Endothelial cell of umbilical vein (primary cell): ENCODE measurements around the gene C12orf42. TPM values are rescaled to one million over a fixed set of nuclear protein-coding genes. Genes with fewer than 3 reads are reported as not detected.

Experiments used
- Bru-seq: library from RNA; stranded (reverse); fragments of 400-500 nt; gene quantifications from one replicate; lab custom pipeline; 2021; lab: Mats Ljungman, UMichigan
- BruChase-seq, 2 experiments: library from RNA; stranded (reverse); fragments of 400-500 nt; gene quantifications; one replicate each; lab custom pipeline; 2021; lab: Mats Ljungman, UMichigan
- BruUV-seq: library from RNA; stranded (reverse); fragments of 400-500 nt; replicated peaks from 2 replicates; lab custom pipeline; 2021; lab: Mats Ljungman, UMichigan
- CTCF ChIA-PET: fragments of 300-600, 350-600 bp; sonication (Branson Sonifier 250); formaldehyde crosslinking; loops from one replicate; lab custom pipeline; 2021; ENCODE audit warnings: antibody characterized with exemption, inconsistent platforms; lab: Charles Lee
- POLR2A ChIA-PET: fragments of 300-600, 350-600 bp; sonication (Branson Sonifier 250); formaldehyde crosslinking; loops from one replicate; lab custom pipeline; 2021; ENCODE audit warnings: antibody characterized with exemption, inconsistent platforms; lab: Charles Lee
- DNase-seq: peaks from one replicate; pipeline ENCODE4 v3.0.0-alpha.2; 2011; ENCODE audit warnings: low read depth, low spot score
- FAIRE-seq: peaks from 2 replicates; lab custom pipeline; 2011; peaks lifted over from hg19 to GRCh38; lab: Jason Lieb, UNC
- H2AFZ ChIP-seq: 2 replicates; pipeline ENCODE4 v1.6.0; 2012; ENCODE audit warnings: low read depth, low read length, control low read depth, inconsistent platforms
- H3K27ac ChIP-seq: 2 replicates; pipeline ENCODE4 v1.5.1; 2011; ENCODE audit warnings: low read depth, mild to moderate bottlenecking, control low read depth, low read length, moderate library complexity; ENCODE audit not compliant: insufficient read depth
- H3K27me3 ChIP-seq, 2 experiments: 2 replicates each; pipeline versions ENCODE4 v1.6.0 to v1.6.1; 2011; ENCODE audit warnings: low read length in 2 of 2, mixed read lengths in 1 of 2; ENCODE audit not compliant: control insufficient read depth in 2 of 2, insufficient read depth in 2 of 2
- H3K36me3 ChIP-seq, 2 experiments: 2 replicates in 1 of 2; 3 replicates in 1 of 2; pipeline ENCODE4 v1.5.1; 2011; ENCODE audit warnings: low read length in 2 of 2, mild to moderate bottlenecking in 1 of 2, moderate library complexity in 1 of 2; ENCODE audit not compliant: control insufficient read depth in 2 of 2, insufficient read depth in 2 of 2; ENCODE audit errors: extremely low read depth in 1 of 2
- H3K4me1 ChIP-seq: 3 replicates; pipeline ENCODE4 v1.5.1; 2011; ENCODE audit warnings: mild to moderate bottlenecking, low read length; ENCODE audit not compliant: control insufficient read depth, insufficient read depth; ENCODE audit errors: extremely low read depth
- H3K4me2 ChIP-seq: 2 replicates; pipeline ENCODE4 v1.6.1; 2011; ENCODE audit warnings: low read length, control low read depth, mixed read lengths; ENCODE audit not compliant: insufficient read depth
- H3K4me3 ChIP-seq, 3 experiments: fragments of 200-600 bp in 1 of 3; sonication (generic), shearing (Covaris generic) in 1 of 3; replicated peaks in 1 of 3; 2 replicates each; pipeline ENCODE4 v1.5.1; 2011 to 2016; ENCODE audit warnings: control low read depth in 3 of 3, low read length in 3 of 3, mild to moderate bottlenecking in 2 of 3, inconsistent platforms in 1 of 3, low read depth in 1 of 3, moderate library complexity in 1 of 3; ENCODE audit not compliant: insufficient read depth in 1 of 3
- H3K79me2 ChIP-seq: 2 replicates; pipeline ENCODE4 v1.6.0; 2012; ENCODE audit warnings: low read length, inconsistent platforms; ENCODE audit not compliant: control insufficient read depth, insufficient read depth
- H3K9ac ChIP-seq: replicated peaks from 2 replicates; pipeline ENCODE3; 2011; ENCODE audit warnings: low read length, control low read depth; ENCODE audit not compliant: insufficient read depth; ENCODE audit errors: extremely low read depth
- H3K9me1 ChIP-seq: replicated peaks from 3 replicates; pipeline ENCODE4 v1.6.0; 2011; ENCODE audit warnings: mild to moderate bottlenecking, low read length; ENCODE audit not compliant: control insufficient read depth, insufficient read depth; ENCODE audit errors: extremely low read depth
- H3K9me3 ChIP-seq: replicated peaks from 2 replicates; pipeline ENCODE4 v1.5.1; 2012; ENCODE audit warnings: low read length, inconsistent platforms; ENCODE audit not compliant: control insufficient read depth, insufficient read depth
- H4K20me1 ChIP-seq: replicated peaks from 2 replicates; pipeline ENCODE3; 2011; ENCODE audit warnings: mild to moderate bottlenecking, low read length; ENCODE audit not compliant: control insufficient read depth, insufficient read depth; ENCODE audit errors: extremely low read depth
- CTCF ChIP-seq, 2 donors: IDR thresholded peaks; 1 replicate in 1 of 2; 2 replicates in 1 of 2; pipeline ENCODE4 v1.5.1; 2011; ENCODE audit warnings: low read length in 2 of 2, mild to moderate bottlenecking in 2 of 2, moderate library complexity in 2 of 2, control low read depth in 1 of 2, inconsistent platforms in 1 of 2, low read depth in 1 of 2; ENCODE audit not compliant: insufficient read depth in 1 of 2; ENCODE audit errors: extremely low read depth in 1 of 2
- EZH2 ChIP-seq: IDR thresholded peaks from 2 replicates; pipeline ENCODE4 v1.6.1; 2012; ENCODE audit warnings: borderline replicate concordance, low read depth, mild to moderate bottlenecking, moderate library complexity, low read length, inconsistent platforms; ENCODE audit not compliant: severe bottlenecking
- JUN ChIP-seq: IDR thresholded peaks from 2 replicates; pipeline ENCODE4 v1.6.1; 2011; ENCODE audit warnings: borderline replicate concordance, low read depth; ENCODE audit not compliant: insufficient read length, insufficient read depth
- dilution Hi-C: fragments of 300-500 bp; cut with MboI; formaldehyde crosslinking; loops from one replicate; pipeline ENCODE4 v1.15.0; 2019; ENCODE audit warnings: low sequenced_read_pairs; ENCODE audit not compliant: extremely low pct_ligation_motif_present
- intact Hi-C: fragments of 100-400 bp; cut with micrococcal nuclease; formaldehyde crosslinking; loops from one replicate; pipeline ENCODE4 v1.10.0; 2022
- long read RNA-seq: library from polyadenylated mRNA; stranded (forward); transcript quantifications from one replicate; pipeline ENCODE4 v2.0.0, GENCODE V29; 2021
- polyA minus RNA-seq, 3 experiments: library from RNA; depleted of rRNA, polyadenylated mRNA; stranded (reverse); fragments of >200 nt; gene quantifications; 1 replicate in 1 of 3; 2 replicates in 2 of 3; pipeline ENCODE4 v1.2.3, GENCODE V29; 2011
- polyA plus RNA-seq, 4 experiments: library from polyadenylated mRNA; depleted of rRNA in 3 of 4; stranded (reverse) in 3 of 4; unstranded in 1 of 4; fragments of >200 nt; gene quantifications; 2 replicates each; pipeline versions ENCODE4 v1.2.1 to v1.2.3, GENCODE V29; 2011 to 2012; ENCODE audit warnings: missing spikeins in 1 of 4
- total RNA-seq: library from RNA; stranded (reverse); gene quantifications from 2 replicates; pipeline ENCODE4 v1.2.3, GENCODE V29; 2021

Gene C12orf42
- total RNA-seq (not detected in 2 replicates), polyA plus RNA-seq (not detected in 2 replicates), polyA minus RNA-seq (not detected in 2 replicates), Bru-seq, nascent RNA (percentile 2 among the genes with signal in this experiment), BruChase-seq, experiment 1, labeled RNA remaining after a 6-hour chase (not detected), BruChase-seq, experiment 2, labeled RNA remaining after a 2-hour chase (not detected)
- not detected in 2 replicates for polyA plus RNA-seq (2011; cell fraction: cytosol; rRNA removed)
- polyA plus RNA-seq (2011; cell fraction: nucleus; rRNA removed), result not detected in 2 replicates
- not detected in 2 replicates for polyA plus RNA-seq (2012)
- not detected for polyA minus RNA-seq (2011; cell fraction: cytosol; rRNA and poly(A)+ RNA removed)
- not detected in 2 replicates for polyA minus RNA-seq (2011; cell fraction: nucleus; rRNA and poly(A)+ RNA removed)
- long read RNA-seq, result 0 reads

GRCh38 chr12:103495469-103496456 is at the start of gene C12orf42:
C12orf42 (minus strand) TSS chr12:103495968; CDS start chr12:103478426, 17,542 bp downstream.
- Histone ChIP-seq H3K36me3 (no peaks in the 10 kb centered on the region), H3K27ac (no peak within 1 kb of the TSS), H4K20me1 (no peaks in the 10 kb centered on the region), H3K9me3 (no peaks in the 10 kb centered on the region), H3K4me1 (no peaks in the 10 kb centered on the region), H3K9ac (no peak within 1 kb of the TSS), H3K27me3 (peaks cover 0 to 4% of the 10 kb centered on the region in 2 experiments), H3K4me2 (no peak within 1 kb of the TSS), H3K79me2 (no peaks in the 10 kb centered on the region), H3K4me3 (no peak within 1 kb of the TSS), H2AFZ (no peak within 1 kb of the TSS), H3K9me1 (no peaks in the 10 kb centered on the region)
- no peak for FAIRE-seq
- TF ChIP-seq EZH2, result peak; percentile 37
- peak in 1 of 2 donors; percentile 17 for TF ChIP-seq CTCF (IDR thresholded peaks at IDR 0.05; ENCODE audit: extremely low read depth in 1 of 2, insufficient read depth in 1 of 2, low read depth in 1 of 2, low read length in 2 of 2)
- no peak for TF ChIP-seq JUN
- dilution Hi-C loops, result no loop called here
- no TSS peak for BruUV-seq
- ChIA-PET POLR2A (no interaction called here), CTCF (interaction anchor here (1.2 kb wide), 1 partner anchor 52 kb away, joined by 4 read pairs; no protein-coding TSS in a partner anchor)
- intact Hi-C loops, result loop anchor here (2.0 kb wide), 1 partner anchor 53 kb away; no protein-coding TSS in a partner anchor
- peak; percentile 5 for DNase-seq
